Jurkat, Clone E6-1 (cell line): ENCODE data around the gene GCK.

Experiments
- DNase-seq: peaks from one replicate; pipeline ENCODE4 v3.0.0-alpha.2; 2011; ENCODE audit warnings: low read depth, low spot score
- H3K4me3 ChIP-seq: 2 replicates; pipeline ENCODE4 v1.5.1; 2011; ENCODE audit warnings: mild to moderate bottlenecking, low read length, control low read depth, moderate library complexity

GCK gene

DNA sequence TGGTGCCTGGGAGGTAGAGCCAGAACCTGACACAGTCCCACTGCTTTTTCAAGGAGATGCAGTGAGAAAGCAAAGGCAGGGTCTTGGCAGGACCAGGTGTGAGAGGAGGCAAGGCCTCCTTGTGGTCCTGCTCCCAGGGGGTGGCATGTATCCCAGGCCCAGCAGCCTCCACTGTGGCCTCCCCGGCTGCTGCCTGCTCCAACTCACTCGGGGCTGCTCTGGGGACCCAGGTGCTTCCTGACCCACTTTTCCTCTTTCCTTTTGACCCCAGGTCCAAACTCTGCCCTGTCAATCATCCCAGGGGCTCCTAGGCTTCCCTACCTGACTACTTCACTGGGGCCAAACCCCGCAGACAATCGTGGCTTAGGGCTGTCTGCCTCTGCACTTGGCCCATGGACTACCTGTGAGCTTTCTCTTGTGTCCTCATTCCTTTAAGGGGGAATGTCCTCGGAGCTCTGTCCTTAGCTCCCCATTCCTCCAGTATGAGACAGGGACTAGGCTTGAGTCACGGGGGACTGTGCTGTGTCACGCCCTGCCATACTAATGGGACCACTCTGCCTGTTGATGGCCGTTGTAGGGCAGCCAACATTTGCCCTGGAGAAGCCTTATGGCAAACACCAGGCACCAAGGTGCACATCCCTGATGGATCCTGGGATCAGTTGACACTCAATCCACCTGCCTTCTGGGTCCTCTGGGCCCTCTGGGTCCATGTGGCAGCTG is 86.2 kb downstream of the GCK start:
- peak overlapping the region; percentile 49; the same call in 1 of the 2 replicates for H3K4me3 ChIP-seq
- no peak for DNase-seq

DNA sequence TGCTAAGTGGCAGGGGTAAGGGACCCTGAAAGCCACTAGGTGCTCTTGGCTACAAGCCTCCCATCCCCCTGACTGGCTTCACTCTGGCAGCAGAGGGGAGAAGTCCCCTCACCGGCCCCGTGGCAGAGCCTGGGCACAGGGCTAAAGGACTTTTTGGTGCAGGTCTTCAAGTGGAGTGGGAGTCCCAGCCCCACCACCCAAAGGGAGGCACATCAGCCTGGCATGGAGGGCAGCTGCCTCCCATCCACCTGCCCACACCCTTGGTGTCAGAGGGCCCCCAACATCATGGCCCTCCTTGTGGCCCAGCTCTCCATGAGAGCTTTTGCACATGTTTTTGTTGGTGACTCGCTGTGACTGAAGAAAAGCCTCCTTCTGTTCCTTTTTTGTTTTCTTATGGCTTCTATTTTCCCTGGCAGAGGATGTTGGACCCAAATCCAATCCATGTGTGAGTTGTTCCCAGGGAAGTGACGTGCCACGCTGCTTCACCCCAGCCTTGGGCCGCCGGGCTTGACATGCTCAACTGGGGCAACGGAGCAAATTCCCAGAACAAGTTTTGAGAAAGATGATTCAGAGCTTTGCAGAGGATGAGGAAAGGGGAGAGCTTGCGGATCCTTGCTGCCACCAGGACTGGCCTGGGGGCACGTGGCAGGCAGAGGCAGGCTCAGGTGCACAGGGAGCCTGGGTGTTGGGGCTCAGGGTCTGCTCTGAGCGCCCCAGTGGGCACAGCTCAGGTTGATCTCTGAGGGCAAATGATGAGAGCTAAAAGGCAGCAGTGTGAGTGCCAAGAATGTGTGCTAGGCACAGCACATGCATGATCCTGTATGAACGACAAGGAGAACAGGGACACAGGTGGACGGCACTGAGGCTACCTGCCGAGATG is 87.0 kb downstream of the GCK start:
- H3K4me3 ChIP-seq = no peak overlapping the region
- no peak for DNase-seq

DNA sequence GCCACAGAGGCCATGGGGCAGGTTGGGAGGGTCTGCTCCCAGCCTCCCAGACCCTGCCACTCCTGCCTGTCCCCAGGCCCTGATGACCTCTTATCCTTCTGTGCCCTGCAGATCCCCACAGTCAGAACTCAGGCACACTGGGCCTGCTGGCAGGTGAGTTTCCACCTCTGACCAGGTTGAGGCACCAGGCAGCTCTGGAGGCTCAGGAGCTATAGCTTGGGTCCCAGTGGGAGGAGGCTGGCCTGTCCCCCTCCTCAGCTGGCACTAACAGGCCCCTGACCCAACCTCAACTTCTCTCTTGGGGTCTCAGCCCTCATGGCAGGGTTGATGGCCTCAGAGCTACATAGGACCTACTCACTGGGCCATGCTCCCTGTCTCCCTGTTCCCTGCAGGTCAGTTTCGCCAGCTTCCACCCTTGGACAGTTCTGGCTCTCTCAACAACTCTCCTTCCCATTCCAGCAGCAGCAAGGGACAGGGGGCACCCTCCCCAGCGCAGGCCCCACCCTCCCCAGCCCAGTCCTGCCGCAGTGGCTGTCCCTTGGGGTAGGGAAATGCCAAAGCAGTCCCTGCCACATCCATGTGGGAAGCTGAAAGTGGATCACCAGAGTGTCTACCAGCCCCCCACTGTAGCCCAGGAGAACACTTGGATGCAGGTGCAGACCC is 87.8 kb downstream of the GCK start:
- no peak for DNase-seq
- no peak overlapping the region for H3K4me3 ChIP-seq

DNA sequence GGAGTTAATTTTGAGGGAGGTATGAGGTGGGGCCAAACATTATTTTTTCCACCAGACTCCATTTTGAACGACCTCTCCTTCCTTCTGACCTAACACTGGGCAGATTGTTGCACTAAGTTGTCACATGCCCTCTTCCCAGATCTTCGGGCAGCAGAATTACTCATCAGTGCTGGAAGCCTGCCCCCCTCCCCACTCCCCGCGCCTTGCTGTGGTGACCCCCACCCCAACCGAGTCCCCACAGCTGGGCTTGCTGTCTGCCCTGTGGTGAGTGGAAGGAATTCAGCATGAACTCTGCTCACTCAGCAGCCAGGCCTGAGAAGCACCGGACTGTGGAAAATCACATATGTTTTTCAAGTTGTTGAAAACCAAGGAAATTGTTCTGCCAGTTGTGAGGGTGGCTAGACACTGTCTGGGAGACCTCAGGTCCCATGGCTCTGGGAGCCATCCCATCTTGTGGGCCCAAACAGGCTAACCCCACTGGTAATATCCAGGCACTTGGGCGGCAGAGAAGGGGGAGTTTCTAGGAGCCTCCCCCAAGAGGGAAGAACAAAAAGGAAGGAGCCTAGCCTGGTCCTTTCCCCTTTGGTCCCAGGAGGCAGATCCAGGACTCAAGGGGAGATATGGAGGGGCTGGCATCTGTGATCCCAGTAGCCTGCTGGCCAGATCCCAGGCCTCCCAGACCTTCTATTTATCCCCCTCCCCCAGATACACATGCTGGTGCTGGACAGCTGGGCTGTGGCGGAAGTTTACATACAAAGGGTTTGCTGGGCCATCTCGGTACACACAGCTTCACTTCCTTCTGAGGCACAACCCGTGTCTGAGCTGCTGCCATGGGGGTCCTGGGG is 88.6 kb downstream of the GCK start:
- H3K4me3 ChIP-seq = no peak overlapping the region
- DNase-seq = no peak

DNA sequence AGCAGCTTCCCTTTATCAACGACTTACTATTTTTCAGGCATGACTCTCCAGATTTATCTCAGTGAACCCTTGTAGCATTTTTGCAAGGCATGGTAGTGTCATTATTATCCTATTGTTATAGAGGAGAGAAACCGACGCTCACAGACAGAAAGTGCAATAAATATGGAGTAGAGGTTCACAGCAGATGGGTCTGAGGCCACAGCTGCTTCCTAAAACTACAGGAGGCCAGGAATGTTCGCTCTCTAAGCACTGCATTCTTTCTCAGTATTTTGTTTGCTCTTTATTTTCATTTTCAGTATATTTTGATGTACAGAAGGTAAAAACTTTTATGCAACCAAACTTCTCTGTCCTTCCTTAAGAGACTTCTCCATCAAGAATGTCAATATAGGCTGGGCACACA is 89.6 kb downstream of the GCK start:
- no peak for DNase-seq
- H3K4me3 ChIP-seq = no peak overlapping the region

DNA sequence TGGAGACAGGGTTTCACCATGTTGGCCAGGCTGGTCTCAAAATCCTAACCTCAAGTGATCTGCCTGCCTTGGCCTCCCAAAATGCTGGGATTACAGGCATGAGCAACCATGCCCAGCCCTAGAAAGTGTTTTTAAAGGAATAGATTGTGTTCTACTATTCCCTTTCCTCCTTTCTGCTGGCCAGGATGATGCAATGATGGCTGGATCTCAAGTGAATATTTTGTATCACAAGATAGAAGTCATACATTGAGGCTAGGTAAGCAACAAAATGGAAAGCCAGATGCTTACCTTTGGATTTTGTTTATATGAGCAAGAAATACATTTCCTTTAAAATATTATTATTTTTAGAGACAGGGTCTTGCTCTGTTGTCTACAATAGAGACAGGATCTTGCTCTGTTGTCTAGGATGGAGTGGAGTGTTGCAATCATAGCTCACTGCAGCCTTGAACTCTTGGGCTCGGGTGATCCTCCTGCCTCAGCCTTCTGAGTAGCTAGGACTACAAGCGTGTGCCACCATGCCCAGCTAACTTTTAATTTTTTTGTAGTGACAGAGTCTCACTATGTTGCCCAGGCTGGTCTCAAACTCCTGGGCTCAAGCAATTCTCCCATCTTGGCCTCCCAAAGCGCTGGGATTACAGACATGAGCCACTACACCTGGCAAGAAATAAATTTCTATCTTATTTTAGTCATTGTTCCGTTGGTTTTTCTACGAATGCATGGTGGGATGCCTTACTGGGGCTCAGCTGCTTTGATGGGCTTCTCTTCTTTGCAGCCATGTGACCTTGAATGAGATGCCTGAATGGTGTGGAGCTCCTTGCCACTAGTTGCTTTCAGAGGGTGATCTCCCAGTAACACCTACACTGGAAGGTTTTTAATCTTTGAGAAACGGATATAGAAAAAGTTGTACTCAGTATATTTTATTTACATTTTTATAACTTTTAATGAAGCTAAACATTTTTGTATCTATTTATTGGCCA is 90.9 kb downstream of the GCK start:
- peak; percentile 63 for DNase-seq
- H3K4me3 ChIP-seq = peak overlapping the region; percentile 32; the same call in 1 of the 2 replicates

DNA sequence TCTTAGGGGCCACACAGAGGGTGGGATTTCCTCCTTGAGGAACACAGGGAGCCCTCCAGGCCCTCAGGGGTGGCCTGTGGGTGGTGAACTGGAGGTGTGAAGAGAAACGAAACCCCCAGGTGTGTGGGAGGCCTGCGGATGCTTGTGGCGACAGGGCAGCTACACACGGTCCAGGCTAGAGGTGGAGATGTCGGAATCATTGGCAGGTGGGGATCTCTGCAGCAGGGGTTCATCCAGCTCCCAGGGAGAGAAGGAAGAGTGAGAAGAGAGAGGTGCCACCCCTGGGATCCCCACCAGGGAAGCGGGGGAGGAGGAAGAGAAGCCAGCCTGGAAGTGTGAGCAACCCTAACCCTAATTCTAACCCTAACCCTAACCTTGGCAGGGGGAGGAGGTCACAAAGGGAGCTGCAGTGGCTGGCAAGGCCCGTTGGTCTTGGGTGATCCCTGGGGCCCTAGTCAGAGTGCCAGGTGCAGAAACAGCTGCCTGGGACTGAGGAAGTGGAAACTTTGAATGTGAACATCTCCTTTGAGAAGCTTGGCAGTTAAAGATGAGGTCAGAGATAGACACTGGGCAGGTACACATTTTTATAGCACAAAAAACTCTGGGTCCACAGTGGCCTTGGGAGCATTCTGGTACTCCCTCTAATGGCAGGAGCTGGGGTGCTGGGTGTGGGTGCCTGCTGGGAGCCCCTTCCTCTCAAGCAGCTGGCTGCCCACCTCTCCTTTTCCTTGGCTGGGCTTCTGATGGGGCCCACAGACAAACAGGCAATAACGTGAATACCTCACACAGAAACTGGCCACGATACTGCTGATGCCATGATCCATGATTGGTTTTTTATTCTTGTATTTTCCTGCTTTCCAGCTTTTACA is 91.9 kb downstream of the GCK start:
- peak; percentile 98 for DNase-seq
- peak overlapping the region; percentile 37 for H3K4me3 ChIP-seq

DNA sequence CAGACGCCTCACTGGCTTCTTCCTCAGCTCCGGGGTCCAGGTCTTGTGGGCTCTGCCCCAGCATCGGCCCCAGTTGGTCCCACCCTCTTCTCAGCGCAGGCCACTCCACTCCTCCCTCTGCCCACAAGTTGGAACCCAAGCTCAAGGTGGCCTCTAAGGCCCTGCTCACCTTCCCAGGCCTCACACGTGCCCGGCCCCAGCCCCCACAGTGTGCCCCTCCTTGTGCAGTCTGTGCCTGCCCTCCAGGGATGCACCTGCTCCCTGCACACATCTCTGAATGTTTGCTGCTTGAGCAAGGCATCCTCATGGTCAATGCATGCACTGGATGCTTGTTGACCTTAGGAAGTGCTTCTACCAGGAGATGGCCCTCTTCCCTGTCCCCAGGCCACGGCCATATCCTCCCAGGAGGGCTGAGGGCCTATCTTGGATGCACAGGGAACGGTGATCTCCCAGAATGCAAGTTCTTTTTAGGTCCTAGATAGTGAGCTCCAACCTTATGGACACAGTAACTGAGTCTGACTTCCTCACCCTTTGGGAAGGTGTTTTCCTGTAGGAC is 92.8 kb downstream of the GCK start:
- H3K4me3 ChIP-seq = no peak overlapping the region
- DNase-seq = no peak

DNA sequence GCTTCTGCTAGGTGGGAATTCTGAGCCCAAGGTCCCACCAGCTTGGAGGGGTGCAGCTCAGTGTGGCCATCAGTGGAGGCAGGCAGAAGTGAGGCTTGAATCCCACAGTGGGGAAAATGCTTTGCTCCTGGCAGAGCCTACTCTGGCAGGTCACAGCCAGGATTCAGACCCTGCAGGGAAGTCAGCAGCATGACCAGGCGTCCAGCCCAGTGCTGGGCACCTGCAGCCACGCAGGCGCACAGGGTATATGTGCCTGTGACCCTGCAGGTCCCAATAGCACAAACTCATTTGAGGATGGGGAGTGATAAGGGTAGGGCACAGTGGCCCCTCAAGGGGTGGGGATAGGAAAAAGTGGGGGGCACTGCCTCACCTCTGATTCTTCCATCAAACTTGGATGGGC is 93.5 kb downstream of the GCK start:
- H3K4me3 ChIP-seq = no peak overlapping the region
- DNase-seq = no peak

DNA sequence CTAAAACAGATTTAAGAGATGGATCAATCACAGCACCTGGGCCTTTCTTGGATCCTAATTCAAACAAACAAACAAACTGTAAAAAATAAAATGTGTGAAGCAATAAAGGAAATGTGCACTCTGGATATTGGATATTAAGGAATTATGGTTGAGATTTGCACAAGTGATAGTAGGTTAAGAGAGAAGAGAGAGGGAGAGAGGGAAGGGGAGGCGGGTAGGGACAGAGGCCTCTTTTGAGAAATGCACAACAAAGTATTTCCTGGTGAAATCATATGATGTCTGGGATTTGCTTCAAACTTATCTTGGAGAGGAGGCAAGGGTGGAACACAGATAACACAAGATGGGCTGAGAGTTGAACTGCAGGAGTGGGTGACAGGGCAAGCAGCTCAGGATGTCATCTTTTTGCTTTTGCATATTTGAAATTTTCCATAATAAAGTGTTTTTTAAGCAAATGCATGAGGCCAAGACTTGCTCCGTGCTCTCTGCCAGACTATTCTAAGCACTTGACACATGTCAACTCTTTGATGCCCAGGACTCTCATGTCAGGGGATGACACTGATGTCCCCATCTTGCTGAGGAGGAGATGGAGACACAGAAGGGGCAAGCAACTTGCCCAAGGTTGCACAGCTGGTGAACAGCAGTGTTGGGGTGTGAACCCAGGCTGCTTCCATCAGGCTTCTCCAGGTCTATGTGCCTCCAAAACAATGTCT is 94.2 kb downstream of the GCK start:
- no peak overlapping the region for H3K4me3 ChIP-seq
- DNase-seq = no peak

DNA sequence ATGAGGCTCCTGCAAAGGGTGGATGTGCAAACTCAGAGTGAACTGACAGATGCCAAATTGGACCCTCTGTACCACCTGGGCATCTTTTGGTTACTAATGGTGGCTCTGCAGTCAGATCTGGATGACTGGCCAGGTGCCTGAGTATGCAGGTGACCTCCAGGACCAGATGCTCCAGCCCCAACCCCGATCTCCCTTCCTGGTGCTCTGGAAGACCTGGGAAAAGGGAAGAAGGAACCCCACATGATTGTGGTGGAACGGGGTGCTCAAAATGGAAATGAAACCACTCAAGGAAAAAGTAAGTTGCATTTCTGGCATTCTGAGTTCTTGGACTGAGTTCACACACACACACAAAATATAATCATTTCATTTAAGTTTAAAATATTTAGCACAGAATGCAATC is 94.9 kb downstream of the GCK start:
- no peak overlapping the region for H3K4me3 ChIP-seq
- no peak for DNase-seq
